Breast epithelium (tissue), 4 donors: ENCODE results near the gene SIK3. TPM values are rescaled to one million over a fixed set of nuclear protein-coding genes. Genes with fewer than 3 reads are reported as not detected.

Source experiments
- DNase-seq, 2 donors: peaks; one replicate each; pipeline ENCODE4 v3.0.0-alpha.2; 2019; ENCODE audit warnings: low spot score in 2 of 2
- H3K27ac ChIP-seq, 2 donors: fragments of 200-600 bp; sonication (generic) in 1 of 2; one replicate each; pipeline ENCODE4 v1.5.1; 2016 to 2019; ENCODE audit warnings: mild to moderate bottlenecking in 1 of 2
- H3K27me3 ChIP-seq, 2 donors: fragments of 200-600 bp; sonication (generic) in 1 of 2; one replicate each; pipeline versions ENCODE4 v1.5.1 to v1.6.0; 2017 to 2019; ENCODE audit warnings: control low read depth in 1 of 2, mild to moderate bottlenecking in 1 of 2
- H3K36me3 ChIP-seq: fragments of 200-600 bp; one replicate; pipeline ENCODE4 v1.5.1; 2019
- H3K4me1 ChIP-seq, 2 donors: fragments of 200-600 bp; sonication (generic); one replicate each; pipeline ENCODE4 v1.5.1; 2016 to 2019; ENCODE audit warnings: control low read depth in 1 of 2
- H3K4me3 ChIP-seq, 3 donors: fragments of 200-600 bp; sonication (generic); 1 replicate in 2 of 3; 2 replicates in 1 of 3; pipeline ENCODE4 v1.5.1; 2016 to 2019; ENCODE audit warnings: mild to moderate bottlenecking in 3 of 3, moderate library complexity in 2 of 3
- H3K9me3 ChIP-seq, 2 donors: fragments of 200-600 bp; sonication (generic) in 1 of 2; one replicate each; pipeline ENCODE4 v1.5.1; 2016 to 2019; ENCODE audit warnings: control low read depth in 1 of 2
- CTCF ChIP-seq, 3 donors: fragments of 450-650 bp; IDR thresholded peaks; one replicate each; pipeline ENCODE4 v1.5.1; 2016 to 2017; ENCODE audit warnings: antibody characterized with exemption in 3 of 3, mild to moderate bottlenecking in 3 of 3, moderate library complexity in 3 of 3
- POLR2A ChIP-seq: fragments of 450-650 bp; IDR thresholded peaks from one replicate; pipeline ENCODE4 v1.6.1; 2016; ENCODE audit warnings: antibody characterized with exemption, mild to moderate bottlenecking, moderate library complexity
- POLR2AphosphoS5 ChIP-seq, 3 donors: sonication (generic); formaldehyde crosslinking; IDR thresholded peaks; one replicate each; pipeline ENCODE4 v1.6.1; 2017; ENCODE audit warnings: antibody characterized with exemption in 3 of 3
- intact Hi-C: fragments of 100-400 bp; cut with DNase I; formaldehyde crosslinking; loops from one replicate; pipeline ENCODE4 v1.15.1; 2023; ENCODE audit warnings: low total_unique reads
- total RNA-seq, 3 donors: library from RNA; depleted of rRNA; stranded (reverse); fragments of >200 nt; gene quantifications; one replicate each; pipeline ENCODE4 v1.1.0, GENCODE V29; 2016

SIK3 gene
- total RNA-seq, 3 donors from 2014 or later: 26.9 to 110 (median 57.0) TPM

- intact Hi-C loops: no loop called here
- H3K27me3 ChIP-seq: no peaks in the 10 kb centered on the region
- H3K9me3 ChIP-seq: no peaks in the 10 kb centered on the region
- H3K36me3 ChIP-seq: peaks cover 6% of the 10 kb centered on the region
- no peaks in the 10 kb centered on the region for H3K4me1 ChIP-seq
- DNase-seq: no peak
- no peak overlapping the region for H3K27ac ChIP-seq
- TF ChIP-seq CTCF (IDR thresholded peaks at IDR 0.05) (no peak), POLR2AphosphoS5 (IDR thresholded peaks at IDR 0.05) (no peak), POLR2A (no peak)
- no peak overlapping the region for H3K4me3 ChIP-seq
These were observed 239.1 kb downstream of the SIK3 start for GRCh38 chr11:116859175-116859574.

- Histone ChIP-seq H3K27me3 (no peaks in the 10 kb centered on the region), H3K9me3 (no peaks in the 10 kb centered on the region), H3K4me3 (no peak overlapping the region), H3K36me3 (peaks cover 6% of the 10 kb centered on the region), H3K27ac (no peak overlapping the region), H3K4me1 (no peaks in the 10 kb centered on the region)
- TF ChIP-seq CTCF (IDR thresholded peaks at IDR 0.05): no peak
- TF ChIP-seq POLR2A: no peak
- no peak for TF ChIP-seq POLR2AphosphoS5 (IDR thresholded peaks at IDR 0.05)
- intact Hi-C loops: no loop called here
- no peak for DNase-seq
These were observed 240.3 kb downstream of the SIK3 start for GRCh38 chr11:116857936-116858335.

GRCh38 chr11:116857316-116857715 lies 240.9 kb downstream of the SIK3 start:
- Histone ChIP-seq H3K27me3 (no peaks in the 10 kb centered on the region), H3K4me3 (no peak overlapping the region), H3K9me3 (no peaks in the 10 kb centered on the region), H3K4me1 (no peaks in the 10 kb centered on the region), H3K27ac (no peak overlapping the region), H3K36me3 (peaks cover 6% of the 10 kb centered on the region)
- DNase-seq: no peak
- TF ChIP-seq POLR2A: no peak
- intact Hi-C loops: no loop called here

GRCh38 chr11:116856423-116856822 lies 241.8 kb downstream of the SIK3 start:
- no peak overlapping the region for H3K27ac ChIP-seq
- H3K4me3 ChIP-seq: no peak overlapping the region
- peaks cover 6% of the 10 kb centered on the region for H3K36me3 ChIP-seq
- intact Hi-C loops: no loop called here
- no peak for TF ChIP-seq POLR2A
- H3K27me3 ChIP-seq: no peaks in the 10 kb centered on the region
- H3K4me1 ChIP-seq: no peaks in the 10 kb centered on the region
- no peaks in the 10 kb centered on the region for H3K9me3 ChIP-seq
- no peak for DNase-seq

- no peaks in the 10 kb centered on the region for H3K4me1 ChIP-seq
- H3K4me3 ChIP-seq: no peak overlapping the region
- intact Hi-C loops: no loop called here
- H3K9me3 ChIP-seq: no peaks in the 10 kb centered on the region
- no peak for DNase-seq
- no peak overlapping the region for H3K27ac ChIP-seq
- no peaks in the 10 kb centered on the region for H3K27me3 ChIP-seq
- TF ChIP-seq CTCF (IDR thresholded peaks at IDR 0.05) (no peak), POLR2AphosphoS5 (IDR thresholded peaks at IDR 0.05) (no peak), POLR2A (no peak)
- peaks cover 6% of the 10 kb centered on the region for H3K36me3 ChIP-seq
These were observed 242.8 kb downstream of the SIK3 start for GRCh38 chr11:116855413-116855812.

- intact Hi-C loops: no loop called here
- Histone ChIP-seq H3K4me3 (no peak overlapping the region), H3K27me3 (no peaks in the 10 kb centered on the region), H3K4me1 (no peaks in the 10 kb centered on the region), H3K27ac (peak overlapping the region in 1 of 2 donors; percentile 44), H3K9me3 (no peaks in the 10 kb centered on the region), H3K36me3 (no peaks in the 10 kb centered on the region)
- DNase-seq: no peak
- no peak for TF ChIP-seq POLR2AphosphoS5 (IDR thresholded peaks at IDR 0.05)
- no peak for TF ChIP-seq POLR2A
- TF ChIP-seq CTCF (IDR thresholded peaks at IDR 0.05): no peak
These were observed 244.7 kb downstream of the SIK3 start for GRCh38 chr11:116853461-116854073.
